RWPE1 (cell line): ENCODE measurements around the gene SCN1B.

ENCODE experiments used
- CTCF ChIA-PET: fragments of 350-600 bp; sonication (Branson Sonifier 250); formaldehyde crosslinking; extraction: SDS; loops from one replicate; lab custom pipeline; 2021; lab: Yijun Ruan, JAX
- POLR2A ChIA-PET: fragments of 400-600 bp; formaldehyde crosslinking; extraction: SDS; loops from one replicate; lab custom pipeline; 2020; ENCODE audit warnings: antibody characterized with exemption; ENCODE audit not compliant: low non-redundant PET; lab: Yijun Ruan, JAX
- DNase-seq: peaks from one replicate; pipeline ENCODE4 v3.0.0; 2012; ENCODE audit warnings: low spot score
- H3K27ac ChIP-seq: fragments of 450-650 bp; 2 replicates; pipeline ENCODE4 v1.5.1; 2017
- TF ChIP-seq, protein P1 (sequence below): fragments of 450-650 bp; conservative IDR thresholded peaks from 2 replicates; pipeline ENCODE4 v1.5.1; 2017; ENCODE audit warnings: low read depth, mild to moderate bottlenecking

The SCN1B gene

DNA sequence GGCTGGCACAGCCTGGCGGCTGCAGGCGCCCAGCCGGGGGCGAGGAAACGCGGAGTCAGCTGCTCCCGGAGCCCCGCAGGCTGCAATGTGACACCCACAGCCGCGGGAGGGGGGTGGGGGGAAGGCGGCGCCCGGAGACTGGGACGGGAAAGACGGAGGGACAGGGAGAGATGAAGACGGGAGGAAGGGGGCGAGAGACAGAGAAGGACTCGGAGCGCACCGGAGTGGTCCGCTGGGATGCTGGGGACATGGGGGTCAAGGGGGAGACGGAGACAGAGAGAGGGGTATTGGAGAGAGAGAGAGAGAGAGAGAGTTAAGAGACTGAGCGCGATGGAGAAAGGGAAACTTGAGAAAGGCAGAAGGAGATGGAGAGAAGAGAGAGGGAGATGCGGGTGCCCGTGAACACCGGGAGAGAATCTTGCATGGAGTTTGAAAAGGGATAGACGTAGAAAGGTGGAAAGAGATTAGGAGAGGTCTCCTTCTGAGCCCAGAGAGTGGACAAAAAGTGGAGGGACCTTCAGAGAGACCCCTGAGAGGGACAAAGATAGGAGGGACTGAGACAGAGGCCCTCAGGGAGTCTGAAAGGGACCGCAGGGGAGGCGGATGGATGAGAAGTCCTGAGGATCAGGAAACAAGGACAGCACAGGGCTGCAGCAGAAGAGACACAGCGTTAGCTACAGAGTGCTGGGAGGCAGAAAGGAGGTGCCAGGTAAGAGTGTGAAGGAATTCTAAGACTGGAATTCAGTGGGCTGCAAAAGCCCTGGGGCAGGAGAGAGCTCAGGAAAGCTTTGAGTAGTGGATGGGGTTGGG, 1.0 kb downstream of the SCN1B start:
- no peak for DNase-seq
- POLR2A ChIA-PET, result interaction anchor here (0.6 kb wide), 1 partner anchor 18 kb away, joined by 3 read pairs; no protein-coding TSS in a partner anchor

DNA sequence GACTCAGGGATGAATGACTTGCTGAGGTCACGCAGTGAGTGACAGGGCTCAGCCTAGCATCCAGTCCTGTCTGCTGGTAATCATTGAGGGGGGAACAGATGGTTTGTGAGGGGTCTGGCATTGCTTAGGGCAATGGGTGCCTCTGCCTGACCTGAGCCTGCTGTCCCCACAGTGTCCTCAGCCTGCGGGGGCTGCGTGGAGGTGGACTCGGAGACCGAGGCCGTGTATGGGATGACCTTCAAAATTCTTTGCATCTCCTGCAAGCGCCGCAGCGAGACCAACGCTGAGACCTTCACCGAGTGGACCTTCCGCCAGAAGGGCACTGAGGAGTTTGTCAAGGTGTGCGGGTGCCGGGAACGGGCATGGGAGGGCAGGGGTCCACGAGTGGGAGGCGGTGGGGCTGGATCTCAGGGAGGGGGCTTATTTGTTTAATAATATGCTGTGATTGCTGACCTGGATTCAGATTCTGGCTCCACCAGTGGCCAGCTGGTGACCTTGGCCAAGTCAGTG, 2.1 kb downstream of the SCN1B start:
- TF ChIP-seq, protein P1, sequence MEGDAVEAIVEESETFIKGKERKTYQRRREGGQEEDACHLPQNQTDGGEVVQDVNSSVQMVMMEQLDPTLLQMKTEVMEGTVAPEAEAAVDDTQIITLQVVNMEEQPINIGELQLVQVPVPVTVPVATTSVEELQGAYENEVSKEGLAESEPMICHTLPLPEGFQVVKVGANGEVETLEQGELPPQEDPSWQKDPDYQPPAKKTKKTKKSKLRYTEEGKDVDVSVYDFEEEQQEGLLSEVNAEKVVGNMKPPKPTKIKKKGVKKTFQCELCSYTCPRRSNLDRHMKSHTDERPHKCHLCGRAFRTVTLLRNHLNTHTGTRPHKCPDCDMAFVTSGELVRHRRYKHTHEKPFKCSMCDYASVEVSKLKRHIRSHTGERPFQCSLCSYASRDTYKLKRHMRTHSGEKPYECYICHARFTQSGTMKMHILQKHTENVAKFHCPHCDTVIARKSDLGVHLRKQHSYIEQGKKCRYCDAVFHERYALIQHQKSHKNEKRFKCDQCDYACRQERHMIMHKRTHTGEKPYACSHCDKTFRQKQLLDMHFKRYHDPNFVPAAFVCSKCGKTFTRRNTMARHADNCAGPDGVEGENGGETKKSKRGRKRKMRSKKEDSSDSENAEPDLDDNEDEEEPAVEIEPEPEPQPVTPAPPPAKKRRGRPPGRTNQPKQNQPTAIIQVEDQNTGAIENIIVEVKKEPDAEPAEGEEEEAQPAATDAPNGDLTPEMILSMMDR, result no peak
- DNase-seq, result no peak
- ChIA-PET CTCF (interaction anchor here (0.5 to 1.3 kb wide), 2 partner anchors 12 to 36 kb away, joined by 3 to 7 read pairs; no protein-coding TSS in a partner anchor), POLR2A (no interaction called here)
- H3K27ac ChIP-seq, result no peak overlapping the region

More for the DNA sequence above, 1.0 kb downstream of the SCN1B start:
- CTCF ChIA-PET, result interaction anchor here (0.5 to 1.6 kb wide), 3 partner anchors 9 to 59 kb away, joined by 4 to 7 read pairs (median 4); no protein-coding TSS in a partner anchor
- peak overlapping the region; percentile 61 for H3K27ac ChIP-seq
- TF ChIP-seq, protein P1, result no peak

DNA sequence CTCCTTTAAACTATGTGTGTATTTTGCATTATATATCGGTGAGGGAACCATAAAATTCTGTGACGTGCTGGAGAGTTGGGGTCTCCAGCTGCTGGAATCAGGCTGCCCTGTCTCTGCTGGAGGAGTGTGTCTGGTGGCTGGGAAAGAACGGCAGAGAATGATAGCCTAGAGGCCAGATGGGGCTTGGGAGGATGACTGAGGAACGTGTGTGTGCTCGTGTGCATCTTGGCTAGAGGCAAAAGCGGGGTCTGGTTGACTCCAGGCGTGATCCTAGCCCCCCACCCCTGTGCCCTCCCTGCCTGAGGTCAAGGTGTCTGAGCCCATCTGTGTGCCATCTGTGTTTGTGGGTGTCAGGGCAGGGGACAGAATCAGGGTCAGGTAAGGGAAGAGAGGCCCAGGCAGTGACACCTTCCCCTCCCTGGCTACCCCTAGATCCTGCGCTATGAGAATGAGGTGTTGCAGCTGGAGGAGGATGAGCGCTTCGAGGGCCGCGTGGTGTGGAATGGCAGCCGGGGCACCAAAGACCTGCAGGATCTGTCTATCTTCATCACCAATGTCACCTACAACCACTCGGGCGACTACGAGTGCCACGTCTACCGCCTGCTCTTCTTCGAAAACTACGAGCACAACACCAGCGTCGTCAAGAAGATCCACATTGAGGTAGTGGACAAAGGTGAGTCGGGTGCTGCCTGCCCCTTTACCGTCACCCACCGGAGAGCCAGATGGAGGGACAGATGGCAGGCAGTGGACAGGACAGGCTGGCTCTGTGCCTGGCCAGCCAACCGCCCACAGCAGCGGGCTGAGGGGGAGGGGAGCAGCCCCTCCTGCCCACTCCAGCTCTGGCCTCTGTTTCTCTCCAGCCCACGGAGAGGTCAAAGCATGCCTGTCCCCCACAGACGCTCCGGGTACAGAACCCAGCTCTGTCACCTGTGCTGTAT, 3.1 kb downstream of the SCN1B start:
- POLR2A ChIA-PET, result no interaction called here

DNA sequence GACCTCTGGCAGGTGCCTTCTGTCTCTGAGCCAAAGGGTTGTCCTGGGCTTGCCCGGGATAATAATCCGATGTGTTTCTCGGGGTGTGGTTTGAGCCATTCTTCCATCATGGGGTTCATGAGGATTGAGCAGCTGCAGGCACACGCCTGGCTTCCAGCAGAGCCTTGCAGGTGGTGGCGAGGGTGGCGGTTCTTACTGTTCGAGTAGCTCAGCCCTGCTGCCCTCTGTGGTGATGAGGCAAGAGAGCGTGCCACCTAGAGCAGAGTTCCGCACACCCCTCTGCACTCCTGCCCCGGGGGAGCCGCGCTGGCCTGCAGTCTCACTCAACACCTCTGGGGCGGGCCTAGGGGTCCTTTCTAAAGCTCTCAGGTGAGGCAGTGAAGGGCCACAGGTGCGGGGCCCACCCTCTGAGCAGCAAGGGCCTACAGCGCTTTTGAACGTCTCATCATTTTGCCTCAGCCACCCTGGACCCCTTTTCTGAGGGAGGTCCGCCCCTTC, 3.8 kb downstream of the SCN1B start:
- DNase-seq, result no peak
- CTCF ChIA-PET, result interaction anchor here (0.9 to 1.6 kb wide), 3 partner anchors 10 to 14 kb away, joined by 3 to 8 read pairs (median 3); no protein-coding TSS in a partner anchor
- TF ChIP-seq, protein P1, result no peak
- POLR2A ChIA-PET, result no interaction called here
- no peak overlapping the region for H3K27ac ChIP-seq

More for the DNA sequence above, 3.1 kb downstream of the SCN1B start:
- CTCF ChIA-PET, result interaction anchor here (0.9 to 1.6 kb wide), 3 partner anchors 11 to 14 kb away, joined by 3 to 8 read pairs (median 3); no protein-coding TSS in a partner anchor
- H3K27ac ChIP-seq, result no peak overlapping the region
- no peak for DNase-seq
- TF ChIP-seq, protein P1, result no peak

DNA sequence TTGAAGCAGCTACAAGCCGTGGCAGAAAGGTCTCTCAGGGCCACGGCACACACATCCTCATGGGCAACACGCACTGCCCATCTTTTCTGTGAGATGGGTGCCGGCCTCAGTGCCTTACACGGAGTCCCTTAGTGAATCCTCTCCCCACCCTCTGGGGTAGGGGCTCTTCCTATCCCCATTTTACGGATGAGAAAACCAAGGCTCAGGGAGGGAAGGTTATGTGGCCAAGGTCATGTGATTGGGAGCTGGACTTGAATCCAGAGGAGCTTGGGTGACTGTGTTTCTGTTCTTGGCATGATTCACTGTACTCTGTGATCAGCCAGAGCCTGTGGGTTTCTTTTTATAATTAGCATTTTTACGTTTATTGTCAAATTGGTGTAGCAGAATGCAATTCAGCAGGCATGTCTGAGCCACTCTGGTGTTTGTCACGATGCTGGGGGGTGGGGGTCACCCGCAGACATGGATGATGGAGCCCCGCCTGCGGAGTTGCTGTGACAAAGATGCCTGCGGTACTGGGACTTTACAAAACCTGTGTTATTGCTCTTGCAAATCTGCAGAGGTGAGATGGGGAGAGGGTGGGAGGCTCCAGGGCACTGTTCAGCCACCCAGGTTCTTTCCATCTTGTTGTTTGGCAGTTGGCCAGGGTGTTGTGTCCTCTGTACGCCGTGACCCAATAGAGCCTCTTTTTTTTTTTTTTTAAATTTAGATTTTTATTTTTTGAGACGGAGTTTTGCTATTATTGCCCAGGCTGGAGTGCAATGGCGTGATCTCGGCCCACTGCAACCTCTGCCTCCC, 4.5 kb downstream of the SCN1B start:
- TF ChIP-seq, protein P1, result no peak
- H3K27ac ChIP-seq, result no peak overlapping the region
- POLR2A ChIA-PET, result no interaction called here
- DNase-seq, result no peak
- CTCF ChIA-PET, result interaction anchor here (0.9 to 1.6 kb wide), 3 partner anchors 9 to 13 kb away, joined by 3 to 8 read pairs (median 3); no protein-coding TSS in a partner anchor
